Ramos (cell line): ENCODE results near the gene HOXC6.

Experiments
- in situ Hi-C: fragments of 300-500 bp; cut with MboI; formaldehyde crosslinking; loops from one replicate; pipeline ENCODE4 v1.14.3; 2022; ENCODE audit warnings: low sequenced_read_pairs; ENCODE audit not compliant: unreplicated experiment

The HOXC6 gene

GRCh38 chr12:54010972-54011664 lies 17.1 kb upstream of the HOXC6 start:
- in situ Hi-C loops: no loop called here

GRCh38 chr12:54011665-54012532 lies 16.3 kb upstream of the HOXC6 start:
- in situ Hi-C loops: no loop called here

DNA sequence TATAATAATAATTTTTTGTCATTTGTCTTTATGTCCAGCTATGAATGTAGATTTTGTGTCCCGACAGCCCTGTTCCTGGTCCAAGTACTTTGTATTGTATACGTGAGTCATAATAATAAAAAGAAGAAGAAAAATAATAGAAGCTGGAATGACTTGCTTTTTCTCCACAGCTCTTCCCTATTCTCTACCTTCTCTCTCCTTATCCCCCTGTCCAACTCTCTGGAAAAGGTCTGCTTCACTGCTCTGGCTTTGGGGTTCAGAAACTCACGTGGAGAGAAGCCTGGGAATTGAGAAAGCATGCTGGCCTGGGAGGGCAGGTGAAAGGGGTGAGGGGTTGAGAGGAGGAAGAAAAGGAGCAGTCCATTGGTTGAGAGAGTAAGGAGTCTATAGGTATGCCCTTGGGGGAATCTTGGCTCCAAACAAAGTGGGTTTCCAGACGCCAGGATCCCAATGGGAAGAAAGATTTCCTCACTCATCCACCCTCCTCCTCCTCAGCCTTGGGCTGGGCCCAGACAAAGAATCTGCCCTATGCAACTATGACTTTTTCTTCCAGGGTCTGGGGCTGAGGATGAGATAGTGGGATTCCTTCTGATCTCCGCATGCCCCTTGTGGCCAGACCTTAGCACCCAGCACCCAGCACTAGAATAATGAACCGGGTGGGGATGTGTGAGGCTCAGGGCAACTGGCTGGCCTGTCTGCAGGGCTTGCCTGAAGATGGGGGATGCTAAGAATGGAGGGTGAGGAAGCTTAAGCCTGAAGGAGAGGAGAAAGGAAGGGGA lies 15.4 kb upstream of the HOXC6 start:
- in situ Hi-C loops: no loop called here

- in situ Hi-C loops: no loop called here
Observed at GRCh38 chr12:54014377-54015017, 13.7 kb upstream of the HOXC6 start.

DNA sequence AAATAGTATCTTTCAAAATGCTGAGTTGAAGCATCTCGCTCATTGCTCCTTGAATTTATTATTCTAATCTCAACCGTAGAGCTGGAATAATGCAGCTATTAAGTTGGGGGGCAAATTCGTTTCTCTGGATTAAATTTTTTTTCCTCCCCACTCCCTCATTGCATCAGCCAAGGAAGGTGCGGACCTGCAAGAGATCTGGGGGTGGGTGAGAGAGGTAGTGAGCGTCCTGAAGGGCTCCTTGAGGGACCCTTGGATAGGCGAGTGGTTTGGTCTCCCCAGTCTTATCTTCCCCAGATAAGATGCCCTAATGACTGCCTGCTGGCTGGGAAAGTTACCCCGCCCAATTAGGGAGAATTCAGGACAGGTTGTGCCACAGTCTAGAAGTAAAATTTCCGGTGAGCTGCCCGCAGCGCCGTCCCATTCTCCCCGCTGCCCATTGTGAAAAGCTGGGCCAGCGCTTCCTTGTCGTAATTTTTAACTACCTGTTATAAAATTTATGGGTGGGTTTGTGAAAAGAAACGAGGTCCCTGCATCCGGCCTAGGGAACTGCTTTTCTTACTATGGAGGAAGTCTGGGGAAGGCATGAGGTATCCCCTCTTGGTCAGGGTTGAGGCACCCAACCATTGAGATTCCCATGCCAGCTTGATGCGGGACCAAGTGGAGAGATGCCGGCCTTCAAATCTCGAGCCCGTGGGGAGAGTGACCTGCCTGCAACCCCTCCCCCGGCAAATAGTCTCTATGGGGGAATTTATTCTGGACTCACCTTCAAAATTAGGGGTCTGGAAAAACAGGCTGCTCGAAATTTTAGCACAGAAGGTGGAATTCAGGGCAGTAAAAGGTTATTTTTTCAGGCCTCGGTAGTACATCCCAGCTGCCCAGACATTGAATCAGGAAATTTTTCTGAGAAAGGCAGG lies 13.0 kb upstream of the HOXC6 start:
- in situ Hi-C loops: no loop called here

GRCh38 chr12:54016051-54016450 lies 12.2 kb upstream of the HOXC6 start:
- in situ Hi-C loops: no loop called here

DNA sequence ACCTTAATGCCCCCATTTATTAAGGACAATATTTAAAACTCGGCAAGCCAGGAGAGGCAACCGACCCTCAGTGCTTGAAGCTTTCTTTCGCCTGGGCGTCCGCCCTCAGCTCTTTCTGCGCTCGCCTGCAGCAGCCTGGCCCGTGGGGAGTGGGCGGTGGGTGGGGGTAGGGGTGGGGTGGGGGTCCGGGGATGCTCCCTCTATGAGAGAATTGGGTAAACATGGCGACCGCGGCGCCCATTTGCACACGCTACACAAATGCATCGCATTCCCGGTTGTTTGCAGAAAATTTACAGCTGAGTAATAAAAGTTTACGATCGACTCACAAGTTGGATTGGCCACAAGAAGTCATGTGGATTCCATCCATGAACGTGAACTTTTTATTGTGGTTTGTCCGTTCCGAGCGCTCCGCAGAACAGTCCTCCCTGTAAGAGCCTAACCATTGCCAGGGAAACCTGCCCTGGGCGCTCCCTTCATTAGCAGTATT lies 11.7 kb upstream of the HOXC6 start:
- in situ Hi-C loops: no loop called here

- in situ Hi-C loops: no loop called here
Observed at GRCh38 chr12:54017027-54017788, 11.0 kb upstream of the HOXC6 start.

- in situ Hi-C loops: no loop called here
Observed at GRCh38 chr12:54017878-54018467, 10.3 kb upstream of the HOXC6 start.

GRCh38 chr12:54018468-54018984 lies 9.7 kb upstream of the HOXC6 start:
- in situ Hi-C loops: no loop called here

DNA sequence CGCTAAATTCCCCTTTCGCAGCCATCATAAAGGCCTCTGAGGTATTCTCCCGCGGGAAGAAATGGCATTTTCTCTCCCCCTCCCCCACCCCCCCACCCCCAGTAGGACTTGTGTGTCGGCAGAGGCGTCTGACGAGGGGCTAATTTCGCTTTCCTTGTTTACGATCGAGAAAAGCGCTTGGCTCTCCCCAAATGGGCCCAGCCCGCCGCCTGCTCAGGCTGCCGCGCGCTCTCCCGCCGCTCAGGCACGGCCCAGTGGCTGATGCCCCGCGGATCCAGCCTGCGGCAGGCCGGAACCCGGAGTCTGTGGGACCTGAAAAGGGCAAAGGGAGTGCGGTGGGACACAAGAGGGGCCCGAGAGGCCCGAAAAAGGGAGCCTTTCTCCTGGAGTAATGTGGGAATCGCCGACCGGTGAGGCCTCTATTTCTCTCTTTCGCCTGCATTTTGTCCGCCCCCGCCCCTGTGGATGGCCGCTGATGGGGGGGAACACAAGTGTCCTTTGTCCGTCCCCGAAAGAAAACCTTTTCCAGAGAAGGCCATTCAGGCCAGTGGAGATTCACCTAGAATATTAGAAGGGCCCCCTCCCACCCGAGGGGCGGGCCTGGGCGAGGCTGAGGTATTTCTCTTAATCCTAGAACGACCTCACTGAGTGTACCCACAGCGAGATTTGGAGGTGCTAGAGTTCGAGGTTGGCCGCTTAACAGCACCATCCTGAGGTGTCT lies 9.0 kb upstream of the HOXC6 start:
- in situ Hi-C loops: no loop called here

DNA sequence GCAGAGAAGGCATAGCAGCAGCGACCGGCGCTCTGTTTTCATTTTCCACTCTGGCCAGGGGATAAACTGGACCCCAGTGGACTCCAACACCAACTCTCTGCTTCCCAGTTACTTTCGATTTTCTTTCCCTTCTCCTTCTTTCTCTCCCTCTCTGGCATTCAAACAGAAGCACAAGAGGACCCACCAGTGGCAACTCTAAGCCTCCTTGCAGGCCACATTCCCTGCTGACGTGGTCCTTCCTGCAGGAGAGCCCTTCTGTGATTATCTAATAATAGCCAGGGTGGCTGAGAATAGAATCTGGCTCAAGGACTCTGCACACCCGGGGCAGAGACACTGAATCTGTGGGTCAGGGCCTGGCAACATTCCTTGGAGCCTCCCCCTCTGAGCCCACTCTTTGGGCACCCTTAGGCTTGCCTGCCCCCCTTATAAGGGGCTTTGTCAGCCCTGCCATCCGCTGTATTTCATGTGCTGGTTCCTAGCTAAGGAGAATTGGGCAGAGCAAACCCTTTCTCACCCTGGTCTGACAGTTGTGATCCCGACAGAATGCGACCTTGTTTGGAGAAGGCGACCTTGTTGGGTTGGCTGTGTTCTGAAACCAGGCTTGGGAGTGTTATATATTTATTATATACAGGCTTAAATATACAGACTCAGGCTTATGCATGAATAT lies 8.2 kb upstream of the HOXC6 start:
- in situ Hi-C loops: no loop called here

DNA sequence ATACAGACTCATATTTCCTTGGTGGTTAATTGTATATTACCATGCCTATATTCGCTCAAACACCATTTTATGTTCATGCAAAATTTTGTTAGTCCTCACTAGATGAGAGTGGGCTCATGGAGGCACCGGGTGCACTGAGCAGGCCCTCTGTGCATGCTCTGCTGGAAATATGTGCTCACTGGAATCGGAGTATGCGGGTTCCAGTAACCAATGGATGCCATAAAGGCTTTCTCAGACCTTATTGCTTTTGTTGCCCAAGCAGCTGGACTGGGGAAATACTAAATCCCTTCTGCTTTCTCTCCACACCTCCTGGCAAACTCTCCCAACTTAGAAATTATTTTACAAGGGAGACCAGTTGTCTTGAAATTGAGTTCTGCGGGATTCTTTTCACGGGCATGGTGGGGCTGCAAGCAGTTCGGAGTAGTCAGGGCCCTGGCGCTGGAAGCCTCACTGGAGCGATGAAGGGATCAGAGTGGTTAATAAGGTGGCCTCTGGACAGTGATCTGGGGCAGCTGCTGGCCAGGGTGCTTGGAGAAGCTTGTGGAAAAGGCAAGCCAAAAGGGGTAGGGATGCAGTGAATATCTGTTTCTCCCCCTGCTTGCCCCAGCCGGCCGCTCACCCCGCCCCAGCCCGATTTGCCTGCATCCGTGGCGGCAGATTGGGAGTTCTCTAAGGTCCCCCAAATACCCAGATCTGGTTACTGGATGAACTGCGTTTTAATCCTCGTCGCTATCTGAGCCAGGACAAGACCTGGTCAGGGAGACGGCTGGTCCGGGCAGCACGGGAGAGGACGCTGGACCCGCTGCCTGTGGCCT lies 7.4 kb upstream of the HOXC6 start:
- in situ Hi-C loops: no loop called here

GRCh38 chr12:54021432-54022013 lies 6.7 kb upstream of the HOXC6 start:
- in situ Hi-C loops: no loop called here

DNA sequence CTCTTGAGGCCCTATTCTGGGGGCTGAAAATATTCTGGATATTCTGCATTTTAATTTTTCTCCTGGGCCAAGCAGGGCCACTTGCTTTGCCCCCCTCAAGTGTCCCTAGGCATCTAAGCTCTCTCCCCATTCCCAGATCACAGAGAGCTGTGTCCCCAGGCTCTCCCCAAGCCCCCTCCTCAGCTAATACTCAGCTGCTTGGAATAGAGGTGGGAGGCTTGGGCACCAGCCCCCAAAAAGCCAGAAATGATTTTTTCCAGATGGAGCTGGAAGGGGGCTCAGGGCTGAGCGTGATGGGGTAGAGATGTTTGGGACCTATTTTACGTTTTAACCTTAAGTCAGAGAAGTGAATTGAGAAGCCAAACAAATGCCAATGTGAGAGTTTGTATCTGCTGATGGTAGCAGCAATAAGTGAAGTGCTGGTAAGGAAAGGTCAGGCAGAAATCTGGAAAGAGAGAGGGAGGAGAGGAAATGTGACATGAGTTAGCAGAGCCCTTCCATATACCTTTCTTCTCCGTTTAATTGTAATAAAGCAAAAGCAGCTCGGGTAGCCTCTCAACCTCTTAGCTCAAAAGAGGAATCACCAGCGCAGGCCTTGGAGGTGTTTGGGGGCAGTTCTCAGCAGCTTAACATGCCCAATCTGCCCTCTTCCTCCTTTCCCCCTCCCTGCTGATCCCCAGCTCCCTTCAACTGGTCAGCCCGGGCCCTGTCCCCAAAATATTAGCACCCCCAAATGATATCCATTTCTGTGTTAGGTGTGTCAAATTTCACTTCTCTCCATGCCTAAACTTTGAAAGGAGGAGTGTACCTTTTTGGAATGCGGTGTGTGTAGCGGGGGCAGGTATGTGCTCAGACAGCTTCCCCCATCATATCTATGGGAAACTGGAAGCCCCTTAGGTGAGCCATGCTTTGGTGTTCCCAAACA lies 5.0 kb upstream of the HOXC6 start:
- in situ Hi-C loops: no loop called here
